Activated naive CD4-positive, alpha-beta T cell treated with anti-CD3 and anti-CD28 coated beads, Interleukin-2, amount 50 U/mL, for 16 hours (primary cell): ENCODE measurements around the gene FUT7.
A peak's percentile ranks its signal among the peaks of the same experiment; 100 is the strongest.
"Not testable (repeated sequence)": the region's sequence is repeated elsewhere in the genome, so short reads cannot be mapped to it uniquely, and the experiment has no call there.

Source experiments
- DNase-seq: peaks from one replicate; pipeline ENCODE4 v3.0.0-alpha.2; 2020

Gene FUT7

GRCh38 chr9:137049544-137050449 is 17.9 kb upstream of the FUT7 start:
- peak; percentile 57 for DNase-seq

- no peak for DNase-seq
Measured at GRCh38 chr9:137048655-137049543, 17.0 kb upstream of the FUT7 start.

- DNase-seq: peak; percentile 81
Measured at GRCh38 chr9:137046088-137046787, 14.3 kb upstream of the FUT7 start, which contains the start of gene NPDC1. Gene NPDC1, minus strand, starts transcription at chr9:137046177. Its CDS starts 188 bp downstream, at chr9:137045989.

- no peak for DNase-seq
Measured at GRCh38 chr9:137045294-137046087, 13.6 kb upstream of the FUT7 start.

GRCh38 chr9:137044502-137045177 is 12.8 kb upstream of the FUT7 start:
- DNase-seq: no peak

- DNase-seq: no peak
Measured at GRCh38 chr9:137044037-137044436, 12.1 kb upstream of the FUT7 start.

GRCh38 chr9:137042751-137043727 is 11.2 kb upstream of the FUT7 start:
- no peak for DNase-seq

- no peak for DNase-seq
Measured at GRCh38 chr9:137041124-137041523, 9.2 kb upstream of the FUT7 start.

- no peak for DNase-seq
Measured at GRCh38 chr9:137040568-137040967, 8.7 kb upstream of the FUT7 start.

GRCh38 chr9:137039611-137040366 is 7.9 kb upstream of the FUT7 start:
- DNase-seq: no peak

- DNase-seq: no peak
Measured at GRCh38 chr9:137038916-137039315, 7.0 kb upstream of the FUT7 start.

- DNase-seq: no peak
Measured at GRCh38 chr9:137037483-137037882, 5.6 kb upstream of the FUT7 start.

GRCh38 chr9:137037035-137037434 is 5.1 kb upstream of the FUT7 start:
- DNase-seq: no peak

GRCh38 chr9:137035937-137036336 is 4.0 kb upstream of the FUT7 start:
- DNase-seq: no peak

GRCh38 chr9:137035507-137035834 is 3.6 kb upstream of the FUT7 start:
- no peak for DNase-seq

- peak; percentile 89 for DNase-seq
Measured at GRCh38 chr9:137034709-137035506, 3.0 kb upstream of the FUT7 start.

- DNase-seq: no peak
Measured at GRCh38 chr9:137034039-137034708, 2.3 kb upstream of the FUT7 start.

- DNase-seq: not testable (repeated sequence)
Measured at GRCh38 chr9:137033481-137033880, 1.6 kb upstream of the FUT7 start.
